ENCODE results near the gene NDUFA12.

DNA sequence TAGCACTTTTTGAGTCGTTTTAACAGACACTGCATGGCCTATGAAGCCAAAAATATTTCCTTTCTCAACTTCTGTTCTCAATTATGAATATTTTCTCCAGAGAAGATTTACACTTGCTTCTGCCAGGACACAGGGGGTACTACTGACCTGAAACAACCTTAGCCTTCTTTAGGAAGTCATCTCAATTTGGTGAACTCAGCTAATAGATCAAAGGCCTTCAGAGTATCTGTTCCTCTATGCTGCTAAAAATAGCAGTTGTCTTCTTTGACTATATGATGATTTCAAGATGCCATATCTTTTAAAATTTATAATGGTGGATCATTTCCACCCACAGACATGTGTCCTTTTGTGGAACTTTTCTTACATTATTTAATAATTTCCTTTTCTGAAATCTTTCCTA, 14.0 kb upstream of the NDUFA12 start:
- TF ChIP-seq POLR2A (IDR thresholded peaks at IDR 0.05) (no peak), POLR2AphosphoS5 (IDR thresholded peaks at IDR 0.05; ENCODE audit: insufficient read depth in 1 of 2, low read depth in 1 of 2) (no peak)
- TF ChIP-seq, protein P1, sequence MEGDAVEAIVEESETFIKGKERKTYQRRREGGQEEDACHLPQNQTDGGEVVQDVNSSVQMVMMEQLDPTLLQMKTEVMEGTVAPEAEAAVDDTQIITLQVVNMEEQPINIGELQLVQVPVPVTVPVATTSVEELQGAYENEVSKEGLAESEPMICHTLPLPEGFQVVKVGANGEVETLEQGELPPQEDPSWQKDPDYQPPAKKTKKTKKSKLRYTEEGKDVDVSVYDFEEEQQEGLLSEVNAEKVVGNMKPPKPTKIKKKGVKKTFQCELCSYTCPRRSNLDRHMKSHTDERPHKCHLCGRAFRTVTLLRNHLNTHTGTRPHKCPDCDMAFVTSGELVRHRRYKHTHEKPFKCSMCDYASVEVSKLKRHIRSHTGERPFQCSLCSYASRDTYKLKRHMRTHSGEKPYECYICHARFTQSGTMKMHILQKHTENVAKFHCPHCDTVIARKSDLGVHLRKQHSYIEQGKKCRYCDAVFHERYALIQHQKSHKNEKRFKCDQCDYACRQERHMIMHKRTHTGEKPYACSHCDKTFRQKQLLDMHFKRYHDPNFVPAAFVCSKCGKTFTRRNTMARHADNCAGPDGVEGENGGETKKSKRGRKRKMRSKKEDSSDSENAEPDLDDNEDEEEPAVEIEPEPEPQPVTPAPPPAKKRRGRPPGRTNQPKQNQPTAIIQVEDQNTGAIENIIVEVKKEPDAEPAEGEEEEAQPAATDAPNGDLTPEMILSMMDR (IDR thresholded peaks at IDR 0.05) = no peak

Data from vagina (tissue), 2 donors.